GM12801 (cell line): ENCODE measurements around the gene BCL11B.

Source experiments
- CTCF ChIP-seq: IDR thresholded peaks from one replicate; pipeline ENCODE4 v1.5.1; 2011; ENCODE audit warnings: control low read depth; ENCODE audit not compliant: insufficient read length; ENCODE audit errors: extremely low read depth

Gene BCL11B

GRCh38 chr14:99166506-99166905, 105.5 kb downstream of the BCL11B start:
- TF ChIP-seq CTCF = no peak

- no peak for TF ChIP-seq CTCF
Observed at GRCh38 chr14:99164712-99165111, 107.3 kb downstream of the BCL11B start.

GRCh38 chr14:99163446-99163845, 108.6 kb downstream of the BCL11B start:
- no peak for TF ChIP-seq CTCF

GRCh38 chr14:99159341-99160340, 112.4 kb downstream of the BCL11B start:
- no peak for TF ChIP-seq CTCF

- no peak for TF ChIP-seq CTCF
Observed at GRCh38 chr14:99158646-99159165, 113.3 kb downstream of the BCL11B start.

- TF ChIP-seq CTCF = no peak
Observed at GRCh38 chr14:99158150-99158549, 113.8 kb downstream of the BCL11B start.

GRCh38 chr14:99157676-99158075, 114.3 kb downstream of the BCL11B start:
- TF ChIP-seq CTCF = no peak
